GM21367 (cell line): ENCODE results near the gene RGS19.

Experiments
- ATAC-seq: cut with Tn5 transposase; IDR thresholded peaks from one replicate; pipeline ENCODE4 v1.9.1; 2021; ENCODE audit not compliant: unreplicated experiment

The RGS19 gene

GRCh38 chr20:64065062-64065973, 14.0 kb downstream of the RGS19 start:
- no peak for ATAC-seq

GRCh38 chr20:64064145-64064698, 15.1 kb downstream of the RGS19 start:
- ATAC-seq: no peak

- no peak for ATAC-seq
Observed at GRCh38 chr20:64063389-64064144, 15.8 kb downstream of the RGS19 start.

- ATAC-seq: peak; percentile 50
Observed at GRCh38 chr20:64062596-64063388, 16.5 kb downstream of the RGS19 start, which contains the start of gene TCEA2. Gene TCEA2, plus strand, starts transcription at chr20:64063198. Its CDS starts 115 bp downstream, at chr20:64063313.

GRCh38 chr20:64062276-64062595, 17.1 kb downstream of the RGS19 start:
- ATAC-seq: no peak

- no peak for ATAC-seq
Observed at GRCh38 chr20:64058536-64058935, 20.8 kb downstream of the RGS19 start.

- no peak for ATAC-seq
Observed at GRCh38 chr20:64057628-64058498, 21.5 kb downstream of the RGS19 start.

GRCh38 chr20:64056889-64057627, 22.3 kb downstream of the RGS19 start:
- no peak for ATAC-seq

- no peak for ATAC-seq
Observed at GRCh38 chr20:64056639-64056888, 22.8 kb downstream of the RGS19 start.

GRCh38 chr20:64055893-64056638, 23.3 kb downstream of the RGS19 start:
- no peak for ATAC-seq

GRCh38 chr20:64055396-64055892, 23.9 kb downstream of the RGS19 start:
- no peak for ATAC-seq

- no peak for ATAC-seq
Observed at GRCh38 chr20:64053841-64054661, 25.3 kb downstream of the RGS19 start.

- no peak for ATAC-seq
Observed at GRCh38 chr20:64052987-64053840, 26.1 kb downstream of the RGS19 start.

GRCh38 chr20:64052326-64052722, 27.0 kb downstream of the RGS19 start:
- ATAC-seq: no peak

- ATAC-seq: no peak
Observed at GRCh38 chr20:64051561-64052325, 27.6 kb downstream of the RGS19 start.

GRCh38 chr20:64051033-64051452, 28.3 kb downstream of the RGS19 start:
- no peak for ATAC-seq
